ENCODE data around the gene CHST11. TPM values are rescaled to one million over a fixed set of nuclear protein-coding genes. Genes with fewer than 3 reads are reported as not detected.
"Not testable (repeated sequence)": the region's sequence is repeated elsewhere in the genome, so short reads cannot be mapped to it uniquely, and the experiment has no call there.

Gene CHST11
- total RNA-seq, 2 experiments from 2014 or later = 19.1 to 21.9 TPM

GRCh38 chr12:104742551-104743201 is 285.9 kb downstream of the CHST11 start:
- DNase-seq = no peak
- H3K4me1 Mint-ChIP-seq = peaks cover 48% of the 10 kb centered on the region
- no peak overlapping the region for H3K4me3 Mint-ChIP-seq
- no peaks in the 10 kb centered on the region for H3K27me3 Mint-ChIP-seq
- H3K9me3 Mint-ChIP-seq = peaks cover 3% of the 10 kb centered on the region
- H3K36me3 Mint-ChIP-seq = peaks cover 12% of the 10 kb centered on the region
- peak overlapping the region; percentile 21 for H3K27ac Mint-ChIP-seq

- no peak overlapping the region for H3K4me3 Mint-ChIP-seq
- peaks cover 48% of the 10 kb centered on the region for H3K4me1 Mint-ChIP-seq
- peaks cover 3% of the 10 kb centered on the region for H3K9me3 Mint-ChIP-seq
- DNase-seq = no peak
- H3K27ac Mint-ChIP-seq = no peak overlapping the region
- peaks cover 12% of the 10 kb centered on the region for H3K36me3 Mint-ChIP-seq
- no peaks in the 10 kb centered on the region for H3K27me3 Mint-ChIP-seq
Observed at GRCh38 chr12:104743202-104743580, 286.4 kb downstream of the CHST11 start.

DNA sequence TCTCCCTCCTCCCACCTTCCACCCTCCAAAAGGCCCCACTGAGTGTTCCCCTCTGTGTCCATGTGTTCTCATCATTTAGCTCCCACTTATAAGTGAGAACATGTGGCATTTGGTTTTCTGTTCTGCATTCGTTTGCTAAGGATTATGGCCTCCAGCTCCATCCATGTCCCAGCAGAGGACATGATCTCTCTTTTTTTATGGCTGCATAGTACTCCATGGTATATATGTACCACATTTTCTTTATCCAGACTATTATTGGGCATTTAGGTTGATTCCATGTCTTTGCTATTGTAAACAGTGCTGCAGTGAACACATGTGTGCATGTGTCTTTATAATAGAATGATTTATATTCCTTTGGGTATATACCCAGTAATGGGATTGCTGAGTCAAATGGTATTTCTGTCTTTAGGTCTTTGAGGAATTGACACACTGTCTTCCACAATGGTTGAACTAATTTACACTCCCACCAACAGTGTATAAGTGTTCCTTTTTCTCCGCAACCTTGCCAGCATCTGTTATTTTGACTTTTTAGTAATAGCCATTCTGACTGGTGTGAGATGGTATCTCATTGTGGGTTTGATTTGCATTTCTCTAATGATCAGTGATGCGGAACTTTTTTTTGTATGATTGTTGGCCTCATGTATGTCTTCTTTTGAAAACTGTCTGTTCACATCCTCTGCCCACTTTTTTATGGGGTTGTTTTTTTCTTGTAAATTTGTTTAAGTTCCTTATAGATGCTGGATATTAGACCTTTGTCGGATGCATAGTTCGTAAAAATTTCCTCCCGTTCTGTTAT is 287.2 kb downstream of the CHST11 start:
- not testable (repeated sequence) for H3K4me3 Mint-ChIP-seq, H3K36me3 Mint-ChIP-seq, DNase-seq, H3K27me3 Mint-ChIP-seq, H3K9me3 Mint-ChIP-seq, H3K27ac Mint-ChIP-seq
- H3K4me1 Mint-ChIP-seq = peaks cover 43% of the 10 kb centered on the region

- Mint-ChIP-seq H3K4me1 (peaks cover 29% of the 10 kb centered on the region), H3K27me3 (no peaks in the 10 kb centered on the region), H3K4me3 (no peak overlapping the region), H3K36me3 (peaks cover 4% of the 10 kb centered on the region), H3K9me3 (peaks cover 3% of the 10 kb centered on the region), H3K27ac (no peak overlapping the region)
- DNase-seq = no peak
Observed at GRCh38 chr12:104746467-104747088, 289.8 kb downstream of the CHST11 start.

DNA sequence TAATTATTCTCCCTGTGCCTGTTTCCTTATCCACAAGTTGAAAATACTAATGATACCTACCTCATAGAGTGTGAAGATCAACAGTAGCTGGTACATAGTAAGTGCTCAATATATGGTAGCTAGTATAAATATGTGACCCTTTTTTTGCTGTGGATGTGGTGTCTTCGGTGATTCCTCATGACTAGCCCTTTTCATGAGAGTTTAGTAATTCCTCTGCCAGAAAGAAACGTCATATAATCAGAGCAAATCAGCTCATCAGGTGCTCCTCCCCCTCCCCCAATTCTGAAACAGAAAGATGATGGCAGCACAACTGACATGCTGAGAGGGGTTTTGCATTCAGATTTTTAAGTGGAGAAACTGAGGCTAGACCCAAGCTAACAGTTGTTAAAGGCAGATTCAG is 290.6 kb downstream of the CHST11 start:
- Mint-ChIP-seq H3K9me3 (peaks cover 3% of the 10 kb centered on the region), H3K36me3 (peaks cover 4% of the 10 kb centered on the region), H3K27ac (peak overlapping the region; percentile 66), H3K4me3 (peak overlapping the region; percentile 23), H3K27me3 (no peaks in the 10 kb centered on the region), H3K4me1 (peaks cover 28% of the 10 kb centered on the region)
- DNase-seq = no peak

DNA sequence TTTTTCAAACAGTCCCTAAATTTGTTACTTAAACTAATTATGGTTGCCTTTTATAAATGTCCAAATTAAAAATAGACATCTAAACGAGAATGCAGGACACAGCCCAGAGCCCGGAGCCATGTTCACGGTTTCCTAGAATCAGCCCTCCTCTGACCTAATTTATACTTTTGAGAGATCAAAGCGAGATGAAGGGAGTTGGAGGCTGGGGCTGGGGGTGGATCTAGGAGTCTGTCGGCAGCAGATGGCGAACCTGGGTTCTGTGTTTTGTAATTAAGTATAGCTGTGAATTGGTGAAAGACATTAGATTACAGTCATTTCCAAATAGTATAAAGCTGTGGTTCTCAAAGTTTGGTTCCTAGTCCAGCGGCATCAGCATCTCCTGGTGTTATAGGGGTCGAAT is 291.2 kb downstream of the CHST11 start:
- H3K4me3 Mint-ChIP-seq = peak overlapping the region; percentile 23
- H3K4me1 Mint-ChIP-seq = peaks cover 28% of the 10 kb centered on the region
- H3K27ac Mint-ChIP-seq = peak overlapping the region; percentile 66
- no peaks in the 10 kb centered on the region for H3K27me3 Mint-ChIP-seq
- H3K9me3 Mint-ChIP-seq = peaks cover 3% of the 10 kb centered on the region
- H3K36me3 Mint-ChIP-seq = peaks cover 4% of the 10 kb centered on the region
- peak; percentile 22 for DNase-seq

DNA sequence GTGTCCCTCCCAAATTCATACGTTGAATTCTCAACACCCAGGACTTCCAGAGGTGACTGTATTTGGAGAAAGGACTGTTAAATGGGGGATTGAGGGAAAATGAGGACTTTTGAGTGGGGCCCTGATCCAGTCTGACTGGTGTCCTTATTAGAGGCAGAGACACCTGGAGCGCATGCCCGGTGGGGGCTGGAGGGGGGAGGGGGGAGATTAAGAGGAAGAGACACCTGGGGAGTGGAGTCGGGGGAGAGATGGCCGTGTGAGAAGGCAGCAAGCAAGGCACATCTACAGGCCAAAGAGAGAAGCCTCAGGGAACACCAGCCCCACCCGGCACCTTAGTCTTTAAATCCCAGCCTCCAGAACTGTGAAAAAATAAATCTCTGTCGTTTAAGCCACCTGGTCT is 291.6 kb downstream of the CHST11 start:
- no peak for DNase-seq
- H3K27me3 Mint-ChIP-seq = no peaks in the 10 kb centered on the region
- H3K36me3 Mint-ChIP-seq = peaks cover 4% of the 10 kb centered on the region
- peaks cover 28% of the 10 kb centered on the region for H3K4me1 Mint-ChIP-seq
- no peak overlapping the region for H3K4me3 Mint-ChIP-seq
- H3K27ac Mint-ChIP-seq = no peak overlapping the region
- peaks cover 3% of the 10 kb centered on the region for H3K9me3 Mint-ChIP-seq

DNA sequence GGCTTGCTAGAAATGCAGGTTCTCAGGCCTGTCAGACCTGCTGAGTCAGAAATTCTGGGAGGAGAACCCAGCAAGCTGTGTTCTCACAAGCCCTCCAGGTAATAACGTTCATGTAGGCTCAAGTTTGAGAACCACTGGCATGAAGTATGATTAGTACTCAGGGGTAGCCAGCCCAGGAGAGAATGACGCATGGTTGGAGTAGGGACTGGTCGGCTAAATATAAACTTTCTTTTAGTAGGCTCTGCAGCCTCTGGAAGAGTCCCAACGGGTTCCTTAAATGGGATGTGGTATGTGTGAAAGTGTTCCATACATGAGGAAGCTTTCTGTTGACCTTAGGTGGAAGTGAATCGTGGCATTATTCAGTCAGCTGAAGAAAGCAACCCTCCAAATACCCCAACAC is 292.0 kb downstream of the CHST11 start:
- Mint-ChIP-seq H3K4me3 (no peak overlapping the region), H3K27ac (no peak overlapping the region), H3K4me1 (peaks cover 28% of the 10 kb centered on the region), H3K27me3 (no peaks in the 10 kb centered on the region), H3K9me3 (peaks cover under 1% of the 10 kb centered on the region), H3K36me3 (peaks cover 4% of the 10 kb centered on the region)
- no peak for DNase-seq

DNA sequence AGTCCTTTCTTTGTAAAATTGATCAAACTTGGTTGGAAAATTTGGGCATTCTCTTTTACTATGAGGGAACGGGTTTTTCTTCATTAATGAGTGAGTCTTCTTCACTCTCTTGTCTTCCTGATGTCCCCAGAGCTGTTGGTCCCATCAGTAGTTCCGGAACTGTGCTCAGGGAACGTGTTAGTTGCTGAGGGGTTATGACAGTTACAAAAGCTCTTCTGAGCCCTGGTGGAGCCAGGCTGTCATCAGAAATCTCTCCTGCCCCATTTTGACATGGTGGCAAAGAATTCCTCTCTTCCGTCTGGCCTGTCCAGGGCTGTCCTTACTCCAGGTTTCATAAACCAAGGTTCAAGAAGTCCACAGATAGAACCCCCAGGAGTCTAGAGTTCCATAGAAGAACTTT is 292.8 kb downstream of the CHST11 start:
- Mint-ChIP-seq H3K27ac (no peak overlapping the region), H3K36me3 (peaks cover under 1% of the 10 kb centered on the region), H3K4me1 (peaks cover 28% of the 10 kb centered on the region), H3K4me3 (no peak overlapping the region), H3K27me3 (no peaks in the 10 kb centered on the region), H3K9me3 (no peaks in the 10 kb centered on the region)
- no peak for DNase-seq

- Mint-ChIP-seq H3K36me3 (no peaks in the 10 kb centered on the region), H3K27ac (no peak overlapping the region), H3K4me1 (peaks cover 28% of the 10 kb centered on the region), H3K9me3 (no peaks in the 10 kb centered on the region), H3K4me3 (no peak overlapping the region), H3K27me3 (no peaks in the 10 kb centered on the region)
- no peak for DNase-seq
Observed at GRCh38 chr12:104750061-104750460, 293.3 kb downstream of the CHST11 start.

GRCh38 chr12:104751120-104751519 is 294.4 kb downstream of the CHST11 start:
- H3K27ac Mint-ChIP-seq = peak overlapping the region; percentile 51
- peaks cover 4% of the 10 kb centered on the region for H3K36me3 Mint-ChIP-seq
- no peaks in the 10 kb centered on the region for H3K9me3 Mint-ChIP-seq
- H3K4me1 Mint-ChIP-seq = peaks cover 24% of the 10 kb centered on the region
- no peaks in the 10 kb centered on the region for H3K27me3 Mint-ChIP-seq
- no peak for DNase-seq
- H3K4me3 Mint-ChIP-seq = no peak overlapping the region

DNA sequence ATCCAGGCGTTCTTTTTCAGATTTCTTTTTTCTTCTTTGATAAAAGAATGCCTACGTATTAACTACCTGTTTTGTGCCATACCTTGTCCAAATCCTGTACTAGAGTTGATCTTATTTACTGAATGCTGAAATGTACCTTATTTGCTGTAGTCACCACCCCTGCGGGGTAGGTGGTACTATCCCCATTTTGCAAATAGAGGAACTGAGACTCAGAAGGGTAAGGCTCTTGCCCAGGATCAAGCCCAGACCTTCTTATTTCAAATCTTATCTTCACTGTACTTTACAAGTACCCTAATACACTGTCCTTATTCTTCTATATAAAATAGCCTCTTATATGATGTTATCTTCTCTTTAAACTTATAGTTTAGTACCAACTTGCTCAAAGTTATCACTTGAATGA is 294.8 kb downstream of the CHST11 start:
- Mint-ChIP-seq H3K27ac (no peak overlapping the region), H3K36me3 (peaks cover 9% of the 10 kb centered on the region), H3K9me3 (no peaks in the 10 kb centered on the region), H3K4me3 (no peak overlapping the region), H3K4me1 (peaks cover 24% of the 10 kb centered on the region), H3K27me3 (no peaks in the 10 kb centered on the region)
- DNase-seq = no peak

DNA sequence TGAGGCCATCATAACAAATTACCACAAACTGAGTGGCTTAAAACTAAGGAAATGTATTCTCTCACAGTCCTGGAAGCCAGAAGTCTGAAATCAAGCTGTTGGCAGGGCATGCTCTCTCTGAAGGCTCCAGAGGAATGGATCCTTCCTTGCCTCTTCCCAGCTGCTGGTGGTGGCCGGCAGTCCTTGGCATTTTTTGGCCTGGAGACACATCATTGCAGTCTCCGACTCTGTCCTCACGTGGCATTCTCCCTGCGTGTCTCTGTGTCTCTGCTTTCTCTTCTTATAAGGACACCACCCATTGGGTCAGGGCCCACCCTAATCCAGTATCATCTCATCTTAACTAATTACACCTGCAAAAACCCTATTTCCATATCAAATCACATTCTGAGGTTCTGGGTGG is 295.3 kb downstream of the CHST11 start:
- no peak for DNase-seq
- no peaks in the 10 kb centered on the region for H3K9me3 Mint-ChIP-seq
- H3K27me3 Mint-ChIP-seq = no peaks in the 10 kb centered on the region
- peak overlapping the region; percentile 66 for H3K27ac Mint-ChIP-seq
- no peak overlapping the region for H3K4me3 Mint-ChIP-seq
- peaks cover 13% of the 10 kb centered on the region for H3K36me3 Mint-ChIP-seq
- H3K4me1 Mint-ChIP-seq = peaks cover 22% of the 10 kb centered on the region

- Mint-ChIP-seq H3K27me3 (no peaks in the 10 kb centered on the region), H3K4me3 (no peak overlapping the region), H3K4me1 (peaks cover 14% of the 10 kb centered on the region), H3K27ac (no peak overlapping the region), H3K36me3 (peaks cover 19% of the 10 kb centered on the region), H3K9me3 (no peaks in the 10 kb centered on the region)
- DNase-seq = no peak
Observed at GRCh38 chr12:104752881-104753280, 296.1 kb downstream of the CHST11 start.

DNA sequence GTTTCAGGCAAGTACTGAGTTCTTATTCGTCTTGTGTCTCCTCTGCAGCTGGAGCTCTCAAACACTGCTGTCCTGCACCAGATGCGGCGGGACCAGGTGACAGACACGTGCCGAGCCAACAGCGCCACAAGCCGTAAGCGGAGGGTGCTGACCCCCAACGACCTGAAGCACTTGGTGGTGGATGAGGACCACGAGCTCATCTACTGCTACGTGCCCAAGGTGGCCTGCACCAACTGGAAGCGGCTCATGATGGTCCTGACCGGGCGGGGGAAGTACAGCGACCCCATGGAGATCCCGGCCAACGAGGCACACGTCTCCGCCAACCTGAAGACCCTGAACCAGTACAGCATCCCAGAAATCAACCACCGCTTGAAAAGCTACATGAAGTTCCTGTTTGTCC is 300.2 kb downstream of the CHST11 start:
- no peak for DNase-seq
- Mint-ChIP-seq H3K27me3 (no peaks in the 10 kb centered on the region), H3K27ac (no peak overlapping the region), H3K9me3 (no peaks in the 10 kb centered on the region), H3K36me3 (peaks cover 28% of the 10 kb centered on the region), H3K4me3 (no peak overlapping the region), H3K4me1 (peaks cover 2% of the 10 kb centered on the region)

Data from activated naive CD8-positive, alpha-beta T cell treated with anti-CD3 and anti-CD28 coated beads for 36 hours (primary cell).